Esophagus squamous epithelium (tissue), 5 donors: ENCODE results near the gene CDHR2. TPM values are rescaled to one million over a fixed set of nuclear protein-coding genes. Genes with fewer than 3 reads are reported as not detected.

Experiments used
- DNase-seq: peaks from one replicate; lab custom pipeline; 2025; lab: John Stamatoyannopoulos, UW
- H3K27ac ChIP-seq, 4 donors: fragments of 200-600 bp; sonication (generic); one replicate each; pipeline ENCODE4 v1.5.1; 2016 to 2019; ENCODE audit warnings: mild to moderate bottlenecking in 1 of 4
- H3K27me3 ChIP-seq, 4 donors: fragments of 200-600 bp; sonication (generic); 1 replicate in 3 of 4; 2 replicates in 1 of 4; pipeline versions ENCODE4 v1.5.1 to v1.6.0; 2017 to 2021; ENCODE audit warnings: antibody characterized with exemption in 1 of 4
- H3K36me3 ChIP-seq, 3 donors: fragments of 200-600 bp; sonication (generic); one replicate each; pipeline ENCODE4 v1.5.1; 2016 to 2019
- H3K4me1 ChIP-seq, 3 donors: fragments of 200-600 bp; sonication (generic); one replicate each; pipeline ENCODE4 v1.5.1; 2017 to 2019
- H3K4me3 ChIP-seq, 4 donors: fragments of 200-600 bp; sonication (generic); 1 replicate in 3 of 4; 2 replicates in 1 of 4; pipeline ENCODE4 v1.5.1; 2016 to 2019; ENCODE audit warnings: mild to moderate bottlenecking in 2 of 4, moderate library complexity in 1 of 4
- H3K9me3 ChIP-seq, 3 donors: fragments of 200-600 bp; sonication (generic); one replicate each; pipeline ENCODE4 v1.5.1; 2016 to 2019
- CTCF ChIP-seq, 6 experiments: fragments of 450-650 bp in 4 of 6; fragments of 200-600 bp in 2 of 6; sonication (generic) in 2 of 6; IDR thresholded peaks; one replicate each; pipeline ENCODE4 v1.5.1; 2016 to 2019; ENCODE audit warnings: antibody characterized with exemption in 6 of 6, mild to moderate bottlenecking in 4 of 6, moderate library complexity in 4 of 6
- POLR2A ChIP-seq, 4 donors: fragments of 450-650 bp; IDR thresholded peaks; one replicate each; pipeline ENCODE4 v1.6.1; 2017; ENCODE audit warnings: antibody characterized with exemption in 4 of 4, mild to moderate bottlenecking in 4 of 4, moderate library complexity in 3 of 4
- WGBS, 2 donors: methylation state at CpG; one replicate each; pipeline ENCODE4 v1.1.5; 2018; 5-methylcytosine and 5-hydroxymethylcytosine counted together
- intact Hi-C: fragments of 100-400 bp; cut with DNase I; formaldehyde crosslinking; loops from one replicate; pipeline ENCODE4 v1.15.0; 2022
- total RNA-seq, 4 donors: library from RNA; depleted of rRNA; stranded (reverse); fragments of >200 nt; gene quantifications; one replicate each; pipeline ENCODE4 v1.1.0, GENCODE V29; 2016
- donor health status: DM: yes; HTN: yes; CAD: no.

Gene CDHR2
- total RNA-seq, 4 donors from 2014 or later = under 0.01 TPM; not detected in 3

- peaks cover 0 to 98% (median 21%) of the 10 kb centered on the region in 4 donors for H3K27me3 ChIP-seq
- no peak for TF ChIP-seq CTCF (IDR thresholded peaks at IDR 0.05)
- TF ChIP-seq POLR2A (IDR thresholded peaks at IDR 0.05) = no peak
- H3K27ac ChIP-seq = no peak overlapping the region
- no peak for DNase-seq
- no peak overlapping the region for H3K4me3 ChIP-seq
- H3K36me3 ChIP-seq = no peaks in the 10 kb centered on the region
- H3K4me1 ChIP-seq = peaks cover 8 to 39% (median 16%) of the 10 kb centered on the region in 3 donors
- 24 to 35% methylated on average over 10 to 18 of the region's 25 CpGs for WGBS, 2 donors
- no peaks in the 10 kb centered on the region for H3K9me3 ChIP-seq
- intact Hi-C loops = no loop called here
Observed at GRCh38 chr5:176625966-176626875, 77.1 kb downstream of the CDHR2 start.

- no peaks in the 10 kb centered on the region for H3K9me3 ChIP-seq
- TF ChIP-seq CTCF (IDR thresholded peaks at IDR 0.05) (no peak), POLR2A (IDR thresholded peaks at IDR 0.05) (no peak)
- H3K4me3 ChIP-seq = no peak overlapping the region
- H3K4me1 ChIP-seq = peaks cover 8 to 35% (median 16%) of the 10 kb centered on the region in 3 donors
- intact Hi-C loops = no loop called here
- no peak overlapping the region for H3K27ac ChIP-seq
- H3K36me3 ChIP-seq = no peaks in the 10 kb centered on the region
- peaks cover 0 to 98% (median 23%) of the 10 kb centered on the region in 4 donors for H3K27me3 ChIP-seq
- 15 to 43% methylated on average over 6 of the region's 7 CpGs for WGBS, 2 donors
- no peak for DNase-seq
Observed at GRCh38 chr5:176626876-176627236, 77.7 kb downstream of the CDHR2 start.

GRCh38 chr5:176627582-176627981 is 78.4 kb downstream of the CDHR2 start:
- Histone ChIP-seq H3K27me3 (peaks cover 0 to 98% (median 26%) of the 10 kb centered on the region in 4 donors), H3K27ac (no peak overlapping the region), H3K4me3 (no peak overlapping the region), H3K36me3 (no peaks in the 10 kb centered on the region), H3K4me1 (peaks cover 8 to 35% (median 16%) of the 10 kb centered on the region in 3 donors), H3K9me3 (no peaks in the 10 kb centered on the region)
- WGBS, 2 donors = 60 to 70% methylated on average over 3 to 4 of the region's 5 CpGs
- intact Hi-C loops = no loop called here
- DNase-seq = no peak
- no peak for TF ChIP-seq CTCF (IDR thresholded peaks at IDR 0.05)
- TF ChIP-seq POLR2A (IDR thresholded peaks at IDR 0.05) = no peak

GRCh38 chr5:176628406-176629228 is 79.5 kb downstream of the CDHR2 start:
- Histone ChIP-seq H3K4me1 (peaks cover 8 to 35% (median 16%) of the 10 kb centered on the region in 3 donors), H3K9me3 (no peaks in the 10 kb centered on the region), H3K4me3 (no peak overlapping the region), H3K36me3 (no peaks in the 10 kb centered on the region), H3K27ac (no peak overlapping the region), H3K27me3 (peaks cover 0 to 100% (median 28%) of the 10 kb centered on the region in 4 donors)
- no peak for TF ChIP-seq CTCF (IDR thresholded peaks at IDR 0.05)
- TF ChIP-seq POLR2A (IDR thresholded peaks at IDR 0.05) = no peak
- no peak for DNase-seq
- intact Hi-C loops = no loop called here
- WGBS, 2 donors = 44 to 61% methylated on average over 11 to 13 of the region's 13 CpGs
